ENCODE data around the gene ESRP2. TPM values are rescaled to one million over a fixed set of nuclear protein-coding genes. Genes with fewer than 3 reads are reported as not detected.

ESRP2 gene
- total RNA-seq, 6 experiments from 2014 or later = 0.05 to 0.14 (median 0.10) TPM; not detected in 2

DNA sequence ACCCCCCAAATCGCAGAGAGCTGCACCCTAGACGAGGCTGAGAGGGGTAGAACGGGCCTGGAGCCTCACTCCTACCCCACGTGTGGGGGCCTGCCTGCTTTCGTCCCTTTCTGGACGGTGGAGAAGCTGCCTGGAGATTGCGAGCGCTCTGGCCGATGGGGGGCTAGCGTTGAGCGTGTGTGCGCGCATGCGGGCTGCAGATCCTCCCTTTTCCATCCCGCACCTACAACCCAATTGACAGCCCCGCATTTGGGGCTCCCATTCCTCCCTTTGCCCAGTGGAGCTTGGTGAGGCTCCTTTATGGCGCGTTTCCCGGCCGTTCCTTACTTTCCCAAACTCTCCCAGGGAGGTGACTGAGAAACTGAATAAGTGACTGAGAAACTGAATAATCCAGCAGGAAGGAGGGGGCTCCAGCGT, 907 bp upstream of the ESRP2 start:
- TF ChIP-seq, protein P1, sequence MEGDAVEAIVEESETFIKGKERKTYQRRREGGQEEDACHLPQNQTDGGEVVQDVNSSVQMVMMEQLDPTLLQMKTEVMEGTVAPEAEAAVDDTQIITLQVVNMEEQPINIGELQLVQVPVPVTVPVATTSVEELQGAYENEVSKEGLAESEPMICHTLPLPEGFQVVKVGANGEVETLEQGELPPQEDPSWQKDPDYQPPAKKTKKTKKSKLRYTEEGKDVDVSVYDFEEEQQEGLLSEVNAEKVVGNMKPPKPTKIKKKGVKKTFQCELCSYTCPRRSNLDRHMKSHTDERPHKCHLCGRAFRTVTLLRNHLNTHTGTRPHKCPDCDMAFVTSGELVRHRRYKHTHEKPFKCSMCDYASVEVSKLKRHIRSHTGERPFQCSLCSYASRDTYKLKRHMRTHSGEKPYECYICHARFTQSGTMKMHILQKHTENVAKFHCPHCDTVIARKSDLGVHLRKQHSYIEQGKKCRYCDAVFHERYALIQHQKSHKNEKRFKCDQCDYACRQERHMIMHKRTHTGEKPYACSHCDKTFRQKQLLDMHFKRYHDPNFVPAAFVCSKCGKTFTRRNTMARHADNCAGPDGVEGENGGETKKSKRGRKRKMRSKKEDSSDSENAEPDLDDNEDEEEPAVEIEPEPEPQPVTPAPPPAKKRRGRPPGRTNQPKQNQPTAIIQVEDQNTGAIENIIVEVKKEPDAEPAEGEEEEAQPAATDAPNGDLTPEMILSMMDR (IDR thresholded peaks at IDR 0.05) = no peak
- no peak for DNase-seq
- H3K27me3 Mint-ChIP-seq (ENCODE audit: insufficient read depth) = peaks cover 3% of the 10 kb centered on the region; the same call in 1 of the 2 replicates
- no peaks in the 10 kb centered on the region for H3K36me3 Mint-ChIP-seq (ENCODE audit: low read depth)
- H3K9me3 Mint-ChIP-seq = no peaks in the 10 kb centered on the region; the same call in 1 of the 2 replicates
- peak overlapping the region; percentile 85 for H3K4me3 Mint-ChIP-seq
- H3K27ac Mint-ChIP-seq = peak overlapping the region; percentile 98
- peaks cover 21% of the 10 kb centered on the region for H3K4me1 Mint-ChIP-seq (ENCODE audit: low read depth)

DNA sequence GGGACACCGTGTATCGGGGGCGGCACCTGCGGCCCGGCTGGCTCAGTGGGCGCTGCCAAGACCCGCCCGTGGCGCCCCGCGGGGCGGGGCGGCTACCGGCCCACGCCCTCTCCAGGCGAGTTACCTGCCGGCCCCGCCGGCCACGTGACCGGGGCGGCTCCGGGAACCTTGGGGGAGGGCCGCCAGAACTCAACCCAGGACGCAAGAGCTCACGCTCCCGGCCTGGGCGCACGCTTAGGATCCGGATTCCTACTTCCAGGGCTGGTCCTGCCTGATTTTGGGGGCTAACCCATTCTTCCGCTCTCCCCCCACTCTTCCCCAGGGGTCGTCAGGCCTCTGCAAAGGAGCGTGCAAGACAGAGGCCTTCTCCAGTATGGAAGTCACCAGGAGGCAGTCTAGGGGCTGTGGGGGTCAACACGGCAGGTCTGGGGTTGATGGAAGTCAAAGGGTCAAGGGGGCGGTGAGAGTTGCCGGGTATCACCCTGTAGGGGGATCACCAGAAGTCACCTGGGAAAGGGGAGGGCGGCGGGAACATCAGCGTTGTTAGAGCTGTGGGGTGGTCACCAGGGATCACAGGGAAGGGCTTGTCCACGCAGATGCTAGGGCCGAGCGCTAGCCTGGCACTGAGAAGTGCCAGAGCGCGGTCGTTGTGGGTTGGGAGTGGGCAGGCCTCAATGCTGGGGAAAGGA, 354 bp upstream of the ESRP2 start:
- no peaks in the 10 kb centered on the region for H3K36me3 Mint-ChIP-seq (ENCODE audit: low read depth)
- TF ChIP-seq, protein P1 (IDR thresholded peaks at IDR 0.05) = no peak
- peak overlapping the region; percentile 98 for H3K27ac Mint-ChIP-seq
- H3K4me1 Mint-ChIP-seq (ENCODE audit: low read depth) = peaks cover 21% of the 10 kb centered on the region
- peaks cover 5% of the 10 kb centered on the region for H3K27me3 Mint-ChIP-seq (ENCODE audit: insufficient read depth)
- no peak for DNase-seq
- H3K9me3 Mint-ChIP-seq = no peaks in the 10 kb centered on the region; the same call in 1 of the 2 replicates
- peak overlapping the region; percentile 85; the same call in 1 of the 2 replicates for H3K4me3 Mint-ChIP-seq

DNA sequence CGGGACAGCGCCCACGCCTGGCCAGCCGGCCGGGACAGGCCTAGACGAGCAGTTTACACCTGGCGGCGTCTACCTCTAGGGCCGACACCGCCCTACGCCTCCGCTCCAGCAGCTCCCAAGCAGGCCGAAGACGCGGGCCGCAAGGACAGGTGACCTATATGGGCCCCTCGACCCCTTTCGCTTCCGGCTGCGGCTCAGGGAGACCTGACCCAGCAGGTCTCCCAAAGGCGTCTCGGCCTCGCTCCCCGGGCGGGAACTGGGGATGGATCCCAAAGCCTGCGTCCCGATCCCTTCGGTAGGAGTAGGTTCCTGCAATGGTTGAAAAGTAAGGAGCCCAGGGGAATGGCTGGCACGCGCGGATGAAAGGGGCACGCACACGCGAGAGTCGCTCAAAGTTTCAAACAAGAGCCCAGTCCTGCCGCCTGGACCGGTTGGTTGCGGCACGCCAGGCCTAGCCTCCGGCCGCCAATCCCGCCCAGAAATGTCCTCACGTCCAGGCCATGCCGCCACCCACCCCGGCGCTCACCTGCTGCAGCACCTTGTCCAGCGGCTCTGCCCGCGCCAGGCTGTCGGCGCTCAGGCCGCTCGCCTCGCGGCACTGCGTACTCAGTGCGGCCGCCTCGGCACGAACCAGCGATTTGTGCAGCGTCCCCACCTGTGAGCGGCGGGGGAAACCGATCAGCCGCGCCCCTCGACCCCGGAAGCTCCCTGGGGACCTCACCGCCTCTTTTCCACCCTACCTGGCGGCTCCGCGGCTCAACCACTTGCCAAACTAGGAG, 630 bp downstream of the ESRP2 start:
- no peak overlapping the region for H3K27ac Mint-ChIP-seq
- H3K36me3 Mint-ChIP-seq (ENCODE audit: low read depth) = no peaks in the 10 kb centered on the region
- no peaks in the 10 kb centered on the region; the same call in 1 of the 2 replicates for H3K9me3 Mint-ChIP-seq
- TF ChIP-seq, protein P1 (IDR thresholded peaks at IDR 0.05) = peak; percentile 19; the same call in 1 of the 2 replicates
- no peak for DNase-seq
- H3K27me3 Mint-ChIP-seq (ENCODE audit: insufficient read depth) = peaks cover 5% of the 10 kb centered on the region
- H3K4me3 Mint-ChIP-seq = no peak overlapping the region
- H3K4me1 Mint-ChIP-seq (ENCODE audit: low read depth) = peaks cover 21% of the 10 kb centered on the region

DNA sequence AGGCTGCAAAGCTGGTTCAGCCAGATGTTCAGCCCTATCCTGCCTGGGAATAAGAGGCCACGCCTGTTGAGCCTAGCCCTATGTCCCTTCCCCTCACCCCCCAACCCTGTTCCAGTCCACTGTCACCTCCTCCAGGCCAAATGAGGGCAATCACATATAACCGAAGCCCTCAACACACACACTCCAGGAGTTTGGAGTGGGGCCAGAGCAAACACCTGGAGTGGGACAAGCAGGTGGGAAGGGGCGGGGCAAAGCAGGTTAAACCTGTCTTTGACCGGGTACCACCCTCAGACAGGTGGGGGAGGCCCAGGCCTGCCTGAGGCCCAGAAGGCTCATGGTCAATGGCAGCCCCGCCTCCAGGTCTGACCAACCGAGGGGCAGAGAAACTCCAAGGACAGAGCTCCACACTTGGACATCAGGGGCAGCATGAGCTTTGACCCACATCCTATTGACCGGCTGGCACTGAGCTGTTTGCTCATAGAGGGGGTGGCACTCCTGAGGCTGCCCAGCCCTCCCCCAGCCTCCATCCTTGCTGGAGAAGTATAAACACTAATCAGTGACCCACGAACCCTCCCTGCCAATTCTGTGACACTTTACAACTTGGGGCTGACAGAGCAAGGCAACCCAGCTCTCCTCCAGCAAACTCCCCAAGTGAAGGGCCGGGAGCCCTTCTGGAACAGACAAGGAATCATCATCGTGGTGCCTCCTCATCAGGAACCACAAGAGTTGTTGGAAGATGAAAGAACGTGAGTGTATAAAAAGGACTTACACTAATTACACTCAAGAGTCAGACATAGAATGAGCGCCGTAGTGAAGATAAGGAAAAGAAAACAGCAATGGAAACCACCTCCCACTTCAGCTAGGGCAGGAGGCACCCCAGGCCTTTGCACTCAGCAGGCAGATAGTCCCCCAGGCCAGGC, 1.5 kb downstream of the ESRP2 start:
- no peak overlapping the region for H3K27ac Mint-ChIP-seq
- H3K4me3 Mint-ChIP-seq = no peak overlapping the region
- H3K4me1 Mint-ChIP-seq (ENCODE audit: low read depth) = peaks cover 22% of the 10 kb centered on the region
- no peak for DNase-seq
- peaks cover 5% of the 10 kb centered on the region for H3K27me3 Mint-ChIP-seq (ENCODE audit: insufficient read depth)
- no peaks in the 10 kb centered on the region for H3K36me3 Mint-ChIP-seq (ENCODE audit: low read depth)
- H3K9me3 Mint-ChIP-seq = no peaks in the 10 kb centered on the region; the same call in 1 of the 2 replicates
- TF ChIP-seq, protein P1 (IDR thresholded peaks at IDR 0.05) = no peak

DNA sequence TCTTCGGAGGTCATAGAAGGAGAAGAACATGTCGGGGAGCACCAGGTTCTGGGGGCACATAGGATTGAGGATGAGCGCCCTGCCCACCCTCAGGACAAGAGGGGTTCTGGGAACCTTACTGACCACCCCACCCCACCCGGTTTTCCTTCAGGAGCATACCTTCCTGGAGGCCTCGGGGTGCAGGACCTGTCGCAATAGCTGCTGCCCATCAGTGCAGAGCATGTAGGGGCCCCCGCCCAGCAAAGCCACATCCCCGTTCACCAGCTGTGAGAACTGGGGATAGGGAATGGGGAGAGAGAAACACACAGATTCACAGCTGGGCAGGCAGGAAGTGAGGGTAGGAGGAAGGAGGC, 2.1 kb downstream of the ESRP2 start:
- H3K27ac Mint-ChIP-seq = no peak overlapping the region
- H3K27me3 Mint-ChIP-seq (ENCODE audit: insufficient read depth) = peaks cover 5% of the 10 kb centered on the region
- peaks cover 28% of the 10 kb centered on the region for H3K4me1 Mint-ChIP-seq (ENCODE audit: low read depth)
- no peak overlapping the region for H3K4me3 Mint-ChIP-seq
- no peaks in the 10 kb centered on the region for H3K36me3 Mint-ChIP-seq (ENCODE audit: low read depth)
- DNase-seq = no peak
- TF ChIP-seq, protein P1 (IDR thresholded peaks at IDR 0.05) = no peak
- no peaks in the 10 kb centered on the region; the same call in 1 of the 2 replicates for H3K9me3 Mint-ChIP-seq

Measured in HFFc6 (cell line).